Esophagus muscularis mucosa (tissue), 3 donors: ENCODE data around the gene KRT37.

Experiments
- POLR2A ChIP-seq: fragments of 450-650 bp; IDR thresholded peaks from one replicate; pipeline ENCODE4 v1.6.1; 2017; ENCODE audit warnings: antibody characterized with exemption, moderate library complexity, mild to moderate bottlenecking, low read depth
- TF ChIP-seq, protein P1 (sequence below), 3 experiments: fragments of 200-600 bp in 2 of 3; fragments of 450-650 bp in 1 of 3; sonication (generic) in 2 of 3; IDR thresholded peaks; one replicate each; pipeline ENCODE4 v1.5.1; 2017 to 2019; ENCODE audit warnings: antibody characterized with exemption in 3 of 3, mild to moderate bottlenecking in 2 of 3, moderate library complexity in 1 of 3

- TF ChIP-seq, protein P1, sequence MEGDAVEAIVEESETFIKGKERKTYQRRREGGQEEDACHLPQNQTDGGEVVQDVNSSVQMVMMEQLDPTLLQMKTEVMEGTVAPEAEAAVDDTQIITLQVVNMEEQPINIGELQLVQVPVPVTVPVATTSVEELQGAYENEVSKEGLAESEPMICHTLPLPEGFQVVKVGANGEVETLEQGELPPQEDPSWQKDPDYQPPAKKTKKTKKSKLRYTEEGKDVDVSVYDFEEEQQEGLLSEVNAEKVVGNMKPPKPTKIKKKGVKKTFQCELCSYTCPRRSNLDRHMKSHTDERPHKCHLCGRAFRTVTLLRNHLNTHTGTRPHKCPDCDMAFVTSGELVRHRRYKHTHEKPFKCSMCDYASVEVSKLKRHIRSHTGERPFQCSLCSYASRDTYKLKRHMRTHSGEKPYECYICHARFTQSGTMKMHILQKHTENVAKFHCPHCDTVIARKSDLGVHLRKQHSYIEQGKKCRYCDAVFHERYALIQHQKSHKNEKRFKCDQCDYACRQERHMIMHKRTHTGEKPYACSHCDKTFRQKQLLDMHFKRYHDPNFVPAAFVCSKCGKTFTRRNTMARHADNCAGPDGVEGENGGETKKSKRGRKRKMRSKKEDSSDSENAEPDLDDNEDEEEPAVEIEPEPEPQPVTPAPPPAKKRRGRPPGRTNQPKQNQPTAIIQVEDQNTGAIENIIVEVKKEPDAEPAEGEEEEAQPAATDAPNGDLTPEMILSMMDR (IDR thresholded peaks at IDR 0.05) = no peak
- TF ChIP-seq POLR2A = no peak
These were observed 2.8 kb downstream of the KRT37 start for GRCh38 chr17:41421617-41422016.
